Panc1 (cell line): ENCODE results near the gene PSTPIP1.

Experiments
- POLR2AphosphoS5 ChIP-seq: IDR thresholded peaks from 2 replicates; pipeline ENCODE4 v1.6.1; 2012; ENCODE audit warnings: mild to moderate bottlenecking, low read depth, low read length, moderate library complexity
- TCF7L2 ChIP-seq: IDR thresholded peaks from 2 replicates; pipeline ENCODE4 v1.6.1; 2011; ENCODE audit warnings: mild to moderate bottlenecking, low read depth, low read length, inconsistent platforms
- TF ChIP-seq, protein P1 (sequence below): fragments of 450-650 bp; IDR thresholded peaks from 2 replicates; pipeline ENCODE4 v1.5.1; 2017; ENCODE audit warnings: mild to moderate bottlenecking

DNA sequence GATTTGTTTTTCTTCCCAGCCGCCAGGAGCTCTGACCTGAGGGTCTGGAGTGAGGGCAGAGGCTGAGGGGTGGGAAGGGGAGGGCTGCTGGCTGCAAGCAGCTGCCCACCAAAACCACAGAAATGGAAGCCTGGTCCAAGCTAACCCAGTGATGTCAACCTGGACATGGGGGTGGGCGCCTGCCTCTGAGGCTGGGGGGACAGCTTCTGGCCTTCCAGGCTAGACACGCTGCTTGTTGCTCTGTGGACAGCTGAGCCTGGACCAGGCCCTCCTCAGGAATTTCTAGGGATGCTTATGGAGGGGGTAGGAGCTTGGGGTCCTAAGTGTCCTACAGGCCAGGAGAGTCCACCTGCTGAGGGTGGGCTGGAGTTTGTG is 21.4 kb downstream of the PSTPIP1 start:
- TF ChIP-seq, protein P1, sequence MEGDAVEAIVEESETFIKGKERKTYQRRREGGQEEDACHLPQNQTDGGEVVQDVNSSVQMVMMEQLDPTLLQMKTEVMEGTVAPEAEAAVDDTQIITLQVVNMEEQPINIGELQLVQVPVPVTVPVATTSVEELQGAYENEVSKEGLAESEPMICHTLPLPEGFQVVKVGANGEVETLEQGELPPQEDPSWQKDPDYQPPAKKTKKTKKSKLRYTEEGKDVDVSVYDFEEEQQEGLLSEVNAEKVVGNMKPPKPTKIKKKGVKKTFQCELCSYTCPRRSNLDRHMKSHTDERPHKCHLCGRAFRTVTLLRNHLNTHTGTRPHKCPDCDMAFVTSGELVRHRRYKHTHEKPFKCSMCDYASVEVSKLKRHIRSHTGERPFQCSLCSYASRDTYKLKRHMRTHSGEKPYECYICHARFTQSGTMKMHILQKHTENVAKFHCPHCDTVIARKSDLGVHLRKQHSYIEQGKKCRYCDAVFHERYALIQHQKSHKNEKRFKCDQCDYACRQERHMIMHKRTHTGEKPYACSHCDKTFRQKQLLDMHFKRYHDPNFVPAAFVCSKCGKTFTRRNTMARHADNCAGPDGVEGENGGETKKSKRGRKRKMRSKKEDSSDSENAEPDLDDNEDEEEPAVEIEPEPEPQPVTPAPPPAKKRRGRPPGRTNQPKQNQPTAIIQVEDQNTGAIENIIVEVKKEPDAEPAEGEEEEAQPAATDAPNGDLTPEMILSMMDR = no peak
- TF ChIP-seq POLR2AphosphoS5 (no peak), TCF7L2 (no peak)
